ENCODE results near the gene DNAAF5. TPM values are rescaled to one million over a fixed set of nuclear protein-coding genes. Genes with fewer than 3 reads are reported as not detected.
A peak's percentile ranks its signal among the peaks of the same experiment; 100 is the strongest.

DNAAF5 gene
- polyA plus RNA-seq, 1 experiment = 12.6 TPM

DNA sequence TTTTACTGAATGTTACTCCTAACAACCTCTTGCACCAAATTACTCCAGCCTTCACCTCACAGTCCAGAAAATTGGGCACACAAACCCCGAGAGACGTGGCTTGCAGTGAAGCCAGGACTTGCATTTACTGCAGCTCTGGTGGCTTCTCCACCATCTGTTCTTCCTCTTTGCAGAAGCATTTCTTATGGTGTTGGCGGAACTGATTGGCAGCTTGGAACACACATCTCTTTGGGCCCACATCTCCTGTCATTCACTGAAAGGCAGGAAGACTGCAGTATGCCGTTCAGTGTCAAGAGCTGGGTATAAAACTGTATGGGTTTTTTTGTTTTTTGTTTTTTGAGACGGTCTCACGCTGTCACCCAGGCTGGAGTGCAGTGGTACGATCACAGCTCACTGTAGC is 38.9 kb downstream of the DNAAF5 start:
- Histone ChIP-seq H3K27me3 (ENCODE audit: control insufficient read depth, insufficient read depth, low read length) (no peaks in the 10 kb centered on the region), H3K27ac (ENCODE audit: low read depth, low read length) (no peak overlapping the region), H3K9me3 (ENCODE audit: control insufficient read depth, insufficient read depth, low read length) (no peaks in the 10 kb centered on the region; the same call in 1 of the 2 replicates), H3K4me3 (ENCODE audit: low read depth, low read length) (no peak overlapping the region)
- no peak for DNase-seq (ENCODE audit: low read depth, low spot score)
- ChIA-PET POLR2A (no interaction called here), CTCF (no interaction called here)
- TF ChIP-seq, protein P1, sequence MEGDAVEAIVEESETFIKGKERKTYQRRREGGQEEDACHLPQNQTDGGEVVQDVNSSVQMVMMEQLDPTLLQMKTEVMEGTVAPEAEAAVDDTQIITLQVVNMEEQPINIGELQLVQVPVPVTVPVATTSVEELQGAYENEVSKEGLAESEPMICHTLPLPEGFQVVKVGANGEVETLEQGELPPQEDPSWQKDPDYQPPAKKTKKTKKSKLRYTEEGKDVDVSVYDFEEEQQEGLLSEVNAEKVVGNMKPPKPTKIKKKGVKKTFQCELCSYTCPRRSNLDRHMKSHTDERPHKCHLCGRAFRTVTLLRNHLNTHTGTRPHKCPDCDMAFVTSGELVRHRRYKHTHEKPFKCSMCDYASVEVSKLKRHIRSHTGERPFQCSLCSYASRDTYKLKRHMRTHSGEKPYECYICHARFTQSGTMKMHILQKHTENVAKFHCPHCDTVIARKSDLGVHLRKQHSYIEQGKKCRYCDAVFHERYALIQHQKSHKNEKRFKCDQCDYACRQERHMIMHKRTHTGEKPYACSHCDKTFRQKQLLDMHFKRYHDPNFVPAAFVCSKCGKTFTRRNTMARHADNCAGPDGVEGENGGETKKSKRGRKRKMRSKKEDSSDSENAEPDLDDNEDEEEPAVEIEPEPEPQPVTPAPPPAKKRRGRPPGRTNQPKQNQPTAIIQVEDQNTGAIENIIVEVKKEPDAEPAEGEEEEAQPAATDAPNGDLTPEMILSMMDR (IDR thresholded peaks at IDR 0.05; ENCODE audit: low read depth, low read length) = no peak

DNA sequence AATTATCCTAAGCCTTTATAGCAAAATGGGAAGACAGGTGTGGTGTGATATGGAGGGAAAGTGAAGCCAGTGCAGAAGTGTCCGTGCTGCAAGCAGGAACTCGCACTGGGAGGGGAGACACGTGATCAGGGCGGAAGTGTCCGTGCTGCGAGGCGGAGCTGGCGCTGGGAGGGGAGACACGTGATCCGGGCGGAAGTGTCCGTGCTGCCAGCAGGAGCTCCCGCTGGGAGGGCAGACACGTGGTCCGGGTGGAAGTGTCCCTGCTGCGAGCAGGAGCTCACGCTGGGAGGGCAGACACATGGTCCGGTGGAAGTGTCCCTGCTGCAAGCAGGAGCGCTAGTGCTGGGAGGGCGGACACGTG is 41.1 kb downstream of the DNAAF5 start:
- no peak for DNase-seq (ENCODE audit: low read depth, low spot score)
- CTCF ChIA-PET = no interaction called here

DNA sequence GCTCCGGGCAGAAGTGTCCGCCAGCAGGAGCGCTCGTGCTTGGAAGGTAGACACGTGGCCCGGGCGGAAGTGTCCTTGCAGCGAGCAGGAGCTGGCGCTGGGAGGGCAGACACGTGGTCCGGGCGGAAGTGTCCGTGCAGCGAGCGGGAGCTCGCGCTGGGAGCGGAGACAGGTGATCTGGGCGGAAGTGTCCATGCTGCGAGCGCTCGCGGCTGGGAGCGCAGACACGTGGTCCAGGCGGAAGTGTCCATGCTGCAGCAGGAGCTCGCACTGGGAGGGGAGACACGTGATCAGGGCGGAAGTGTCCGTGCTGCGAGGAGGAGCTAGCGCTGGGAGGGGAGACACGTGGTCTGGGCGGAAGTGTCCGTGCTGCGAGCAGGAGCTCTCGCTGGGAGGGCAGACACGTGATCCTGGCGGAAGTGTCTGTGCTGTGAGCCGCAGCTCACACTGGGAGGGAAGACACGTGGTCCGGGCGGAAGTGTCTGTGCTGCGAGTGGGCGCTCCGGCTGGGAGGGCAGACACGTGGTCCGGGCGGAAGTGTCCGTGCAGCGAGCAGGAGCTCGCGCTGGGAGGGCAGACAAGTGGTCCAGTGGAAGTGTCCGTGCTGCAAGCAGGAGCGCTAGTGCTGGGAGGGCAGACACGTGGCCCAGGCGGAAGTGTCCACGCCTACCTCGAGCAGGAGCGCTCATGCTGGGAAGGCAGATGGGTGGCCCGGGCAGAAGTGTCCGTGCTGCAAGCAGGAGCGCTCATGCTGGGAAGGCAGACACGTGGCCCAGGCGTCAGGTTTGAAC is 41.6 kb downstream of the DNAAF5 start:
- Histone ChIP-seq H3K27ac (ENCODE audit: low read depth, low read length) (no peak overlapping the region), H3K9me3 (ENCODE audit: control insufficient read depth, insufficient read depth, low read length) (no peaks in the 10 kb centered on the region; the same call in 1 of the 2 replicates), H3K4me3 (ENCODE audit: low read depth, low read length) (no peak overlapping the region), H3K27me3 (ENCODE audit: control insufficient read depth, insufficient read depth, low read length) (no peaks in the 10 kb centered on the region)
- POLR2A ChIA-PET = no interaction called here
- DNase-seq (ENCODE audit: low read depth, low spot score) = no peak
- CTCF ChIA-PET = no interaction called here
- TF ChIP-seq, protein P1 (IDR thresholded peaks at IDR 0.05; ENCODE audit: low read depth, low read length) = no peak

More for the DNA sequence above, 41.1 kb downstream of the DNAAF5 start:
- TF ChIP-seq, protein P1 (IDR thresholded peaks at IDR 0.05; ENCODE audit: low read depth, low read length) = no peak
- Histone ChIP-seq H3K27me3 (ENCODE audit: control insufficient read depth, insufficient read depth, low read length) (no peaks in the 10 kb centered on the region), H3K9me3 (ENCODE audit: control insufficient read depth, insufficient read depth, low read length) (no peaks in the 10 kb centered on the region; the same call in 1 of the 2 replicates), H3K4me3 (ENCODE audit: low read depth, low read length) (no peak overlapping the region), H3K27ac (ENCODE audit: low read depth, low read length) (no peak overlapping the region)
- POLR2A ChIA-PET = interaction anchor here (0.7 kb wide), 1 partner anchor 14 kb away, joined by 4 read pairs; no protein-coding TSS in a partner anchor

DNA sequence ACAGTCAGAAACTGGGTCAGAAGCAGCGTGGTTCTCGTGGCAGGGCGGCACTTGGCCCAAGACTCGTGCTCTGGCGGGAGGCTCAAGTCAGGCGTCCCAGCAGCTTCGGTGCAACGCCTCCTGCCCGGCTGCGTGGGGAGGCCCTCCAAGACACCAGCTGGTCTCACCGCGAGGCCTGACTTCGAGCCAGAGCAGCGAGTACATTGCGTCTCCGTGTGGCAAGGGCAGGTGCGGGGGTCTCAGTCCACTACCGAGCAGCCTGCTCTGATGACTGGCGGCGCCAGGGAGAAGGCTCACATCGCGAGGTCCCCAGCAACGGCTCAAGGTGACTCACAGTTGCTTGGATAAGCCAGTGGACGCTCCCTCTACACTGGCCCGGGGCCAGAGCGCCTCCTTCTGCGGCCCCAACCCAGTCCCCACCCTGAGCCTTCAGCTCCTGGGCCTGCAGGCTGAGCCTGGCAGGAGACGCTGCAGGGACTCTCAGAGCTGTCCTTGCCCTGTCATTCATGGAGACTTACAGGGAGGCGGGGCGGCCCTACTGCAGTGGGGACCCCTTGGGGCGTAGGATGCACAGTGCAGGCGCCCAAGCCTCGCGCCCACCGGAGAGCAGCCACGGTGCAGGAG is 42.5 kb downstream of the DNAAF5 start:
- POLR2A ChIA-PET = no interaction called here

More for the DNA sequence above, 42.5 kb downstream of the DNAAF5 start:
- TF ChIP-seq, protein P1 (IDR thresholded peaks at IDR 0.05; ENCODE audit: low read depth, low read length) = peak; percentile 14; the same call in 1 of the 2 replicates
- H3K27me3 ChIP-seq (ENCODE audit: control insufficient read depth, insufficient read depth, low read length) = no peaks in the 10 kb centered on the region
- DNase-seq (ENCODE audit: low read depth, low spot score) = no peak
- H3K27ac ChIP-seq (ENCODE audit: low read depth, low read length) = no peak overlapping the region
- CTCF ChIA-PET = interaction anchor here (0.6 kb wide), 1 partner anchor 507 kb away, joined by 5 read pairs; no protein-coding TSS in a partner anchor
- no peak overlapping the region for H3K4me3 ChIP-seq (ENCODE audit: low read depth, low read length)
- no peaks in the 10 kb centered on the region; the same call in 1 of the 2 replicates for H3K9me3 ChIP-seq (ENCODE audit: control insufficient read depth, insufficient read depth, low read length)

Measured in AG04450 (cell line).